Measurements from ENCODE around the gene FAM241A. TPM values are rescaled to one million over a fixed set of nuclear protein-coding genes. Genes with fewer than 3 reads are reported as not detected.

Gene FAM241A
- total RNA-seq, 1 donor from 2014 or later: 1.2 TPM

- Mint-ChIP-seq H3K4me3 (ENCODE audit: unreplicated experiment) (no peak overlapping the region), H3K27ac (ENCODE audit: unreplicated experiment) (no peak overlapping the region), H3K36me3 (ENCODE audit: unreplicated experiment) (no peaks in the 10 kb centered on the region), H3K9me3 (ENCODE audit: unreplicated experiment) (no peaks in the 10 kb centered on the region), H3K27me3 (ENCODE audit: unreplicated experiment) (peaks cover 1% of the 10 kb centered on the region), H3K4me1 (ENCODE audit: low read depth, unreplicated experiment) (peaks cover 22% of the 10 kb centered on the region)
- DNase-seq: no peak
- TF ChIP-seq CTCF (IDR thresholded peaks at IDR 0.05; ENCODE audit: partially characterized antibody, unreplicated experiment): no peak
Observed at GRCh38 chr4:112130906-112131305, 14.3 kb upstream of the FAM241A start.

GRCh38 chr4:112136551-112136950 is 8.7 kb upstream of the FAM241A start:
- no peak for TF ChIP-seq CTCF (IDR thresholded peaks at IDR 0.05; ENCODE audit: partially characterized antibody, unreplicated experiment)
- no peaks in the 10 kb centered on the region for H3K36me3 Mint-ChIP-seq (ENCODE audit: unreplicated experiment)
- H3K27me3 Mint-ChIP-seq (ENCODE audit: unreplicated experiment): peaks cover 1% of the 10 kb centered on the region
- no peaks in the 10 kb centered on the region for H3K4me1 Mint-ChIP-seq (ENCODE audit: low read depth, unreplicated experiment)
- no peak overlapping the region for H3K27ac Mint-ChIP-seq (ENCODE audit: unreplicated experiment)
- no peak for DNase-seq
- no peaks in the 10 kb centered on the region for H3K9me3 Mint-ChIP-seq (ENCODE audit: unreplicated experiment)
- no peak overlapping the region for H3K4me3 Mint-ChIP-seq (ENCODE audit: unreplicated experiment)

- Mint-ChIP-seq H3K9me3 (ENCODE audit: unreplicated experiment) (no peaks in the 10 kb centered on the region), H3K27me3 (ENCODE audit: unreplicated experiment) (no peaks in the 10 kb centered on the region), H3K4me3 (ENCODE audit: unreplicated experiment) (no peak overlapping the region), H3K27ac (ENCODE audit: unreplicated experiment) (no peak overlapping the region), H3K36me3 (ENCODE audit: unreplicated experiment) (no peaks in the 10 kb centered on the region), H3K4me1 (ENCODE audit: low read depth, unreplicated experiment) (no peaks in the 10 kb centered on the region)
- no peak for DNase-seq
- no peak for TF ChIP-seq CTCF (IDR thresholded peaks at IDR 0.05; ENCODE audit: partially characterized antibody, unreplicated experiment)
Observed at GRCh38 chr4:112138538-112138937, 6.7 kb upstream of the FAM241A start.

- Mint-ChIP-seq H3K36me3 (ENCODE audit: unreplicated experiment) (no peaks in the 10 kb centered on the region), H3K9me3 (ENCODE audit: unreplicated experiment) (peaks cover 2% of the 10 kb centered on the region), H3K4me3 (ENCODE audit: unreplicated experiment) (no peak overlapping the region), H3K27ac (ENCODE audit: unreplicated experiment) (no peak overlapping the region), H3K27me3 (ENCODE audit: unreplicated experiment) (no peaks in the 10 kb centered on the region), H3K4me1 (ENCODE audit: low read depth, unreplicated experiment) (no peaks in the 10 kb centered on the region)
- DNase-seq: no peak
- no peak for TF ChIP-seq CTCF (IDR thresholded peaks at IDR 0.05; ENCODE audit: partially characterized antibody, unreplicated experiment)
Observed at GRCh38 chr4:112140536-112140935, 4.7 kb upstream of the FAM241A start.

GRCh38 chr4:112141366-112142138 is 3.7 kb upstream of the FAM241A start:
- Mint-ChIP-seq H3K27ac (ENCODE audit: unreplicated experiment) (no peak overlapping the region), H3K36me3 (ENCODE audit: unreplicated experiment) (no peaks in the 10 kb centered on the region), H3K4me1 (ENCODE audit: low read depth, unreplicated experiment) (peaks cover 1% of the 10 kb centered on the region), H3K27me3 (ENCODE audit: unreplicated experiment) (peaks cover 1% of the 10 kb centered on the region), H3K4me3 (ENCODE audit: unreplicated experiment) (no peak overlapping the region), H3K9me3 (ENCODE audit: unreplicated experiment) (peaks cover 2% of the 10 kb centered on the region)
- DNase-seq: no peak
- no peak for TF ChIP-seq CTCF (IDR thresholded peaks at IDR 0.05; ENCODE audit: partially characterized antibody, unreplicated experiment)

All from glutamatergic neuron (in vitro differentiated cells).